Fibroblast of gingiva (primary cell): ENCODE measurements around the gene FAM107B.
"Not testable (repeated sequence)": the region's sequence is repeated elsewhere in the genome, so short reads cannot be mapped to it uniquely, and the experiment has no call there.

Experiments
- DNase-seq: peaks from one replicate; pipeline ENCODE4 v3.0.0-alpha.2; 2011; ENCODE audit warnings: low read depth

FAM107B gene

GRCh38 chr10:14774797-14775196 is at the start of gene FAM107B:
FAM107B (minus strand) TSS chr10:14774897; CDS start chr10:14774663, 234 bp downstream.
- DNase-seq: no peak

- DNase-seq: no peak
These were observed 49.3 kb upstream of the FAM107B start for GRCh38 chr10:14823966-14824365.

- DNase-seq: peak; percentile 42
These were observed 48.4 kb upstream of the FAM107B start for GRCh38 chr10:14822879-14823755.

GRCh38 chr10:14821635-14822375 is 47.1 kb upstream of the FAM107B start:
- DNase-seq: no peak

- no peak for DNase-seq
These were observed 46.1 kb upstream of the FAM107B start for GRCh38 chr10:14820775-14821154.

GRCh38 chr10:14820010-14820774 is 45.5 kb upstream of the FAM107B start:
- peak; percentile 90 for DNase-seq

GRCh38 chr10:14816717-14817116 is 42.0 kb upstream of the FAM107B start:
- DNase-seq: not testable (repeated sequence)

GRCh38 chr10:14815681-14816080 is 41.0 kb upstream of the FAM107B start:
- no peak for DNase-seq

- peak; percentile 43 for DNase-seq
These were observed 37.6 kb upstream of the FAM107B start for GRCh38 chr10:14812271-14812670.

- no peak for DNase-seq
These were observed 36.6 kb upstream of the FAM107B start for GRCh38 chr10:14810969-14811953.

GRCh38 chr10:14806318-14806717 is 31.6 kb upstream of the FAM107B start:
- DNase-seq: no peak

- no peak for DNase-seq
These were observed 29.1 kb upstream of the FAM107B start for GRCh38 chr10:14803827-14804226.

- no peak for DNase-seq
These were observed 27.0 kb upstream of the FAM107B start for GRCh38 chr10:14801723-14802122.

GRCh38 chr10:14800397-14800796 is 25.7 kb upstream of the FAM107B start:
- no peak for DNase-seq

GRCh38 chr10:14798636-14799035 is 23.9 kb upstream of the FAM107B start:
- DNase-seq: no peak

- DNase-seq: no peak
These were observed 13.2 kb upstream of the FAM107B start for GRCh38 chr10:14787938-14788337.

GRCh38 chr10:14784459-14785055 is 9.9 kb upstream of the FAM107B start:
- DNase-seq: no peak

- DNase-seq: peak; percentile 14
These were observed 8.1 kb upstream of the FAM107B start for GRCh38 chr10:14782691-14783363.

GRCh38 chr10:14781763-14782162 is 7.1 kb upstream of the FAM107B start:
- DNase-seq: no peak

- DNase-seq: peak; percentile 91
These were observed 4.4 kb upstream of the FAM107B start for GRCh38 chr10:14779001-14779651.
